ENCODE results near the gene POMGNT1. TPM values are rescaled to one million over a fixed set of nuclear protein-coding genes. Genes with fewer than 3 reads are reported as not detected.
"Not testable (repeated sequence)": the region's sequence is repeated elsewhere in the genome, so short reads cannot be mapped to it uniquely, and the experiment has no call there.

The POMGNT1 gene
- total and polyA plus RNA-seq, 2 of the 8 experiments (the other 6 are each of a cell fraction or from before 2014, with no cell fraction given), result 28.0 to 40.3 TPM

DNA sequence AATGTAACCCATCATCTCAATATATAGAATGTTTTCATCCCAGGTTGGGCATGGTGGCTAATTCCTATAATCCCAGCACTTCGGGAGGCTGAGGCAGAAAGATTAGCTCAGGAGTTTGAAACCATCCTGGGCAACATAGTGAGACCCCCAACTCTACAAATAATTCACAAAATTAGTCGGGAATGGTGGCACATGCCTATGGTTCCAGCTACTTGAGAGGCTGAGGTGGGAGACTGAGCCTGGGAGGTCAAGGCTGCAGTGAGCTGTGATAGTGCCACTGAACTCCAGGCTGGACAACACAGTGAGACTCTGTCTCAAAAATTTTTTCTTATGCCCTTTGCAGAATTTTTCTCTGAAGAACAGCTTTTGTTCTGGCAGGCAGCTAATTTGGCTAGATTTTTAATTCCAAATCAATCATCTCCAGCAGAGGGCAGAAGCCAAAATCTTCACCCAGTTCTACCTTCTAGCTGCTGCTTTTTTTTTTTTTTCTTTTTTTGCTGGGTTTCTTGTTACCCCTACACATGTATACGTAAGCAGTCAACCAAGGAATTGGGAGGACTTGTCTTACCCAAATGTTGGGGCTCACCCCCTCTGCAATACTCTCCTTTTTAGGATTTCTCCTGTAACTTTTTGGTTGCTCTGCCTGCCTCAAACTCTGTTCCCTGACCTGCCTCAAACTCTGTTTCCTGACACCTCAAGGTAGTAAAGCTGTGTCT is 46.6 kb upstream of the POMGNT1 start (continued):
- no peak for TF ChIP-seq NANOG (IDR thresholded peaks at IDR 0.05; ENCODE audit: insufficient read depth, low read depth, low read length, poor library complexity, severe bottlenecking)
- TF ChIP-seq, protein P1, sequence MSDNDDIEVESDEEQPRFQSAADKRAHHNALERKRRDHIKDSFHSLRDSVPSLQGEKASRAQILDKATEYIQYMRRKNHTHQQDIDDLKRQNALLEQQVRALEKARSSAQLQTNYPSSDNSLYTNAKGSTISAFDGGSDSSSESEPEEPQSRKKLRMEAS (IDR thresholded peaks at IDR 0.05), result no peak
- no peak for TF ChIP-seq TAF7 (optimal IDR thresholded peaks at IDR 0.05; ENCODE audit: borderline replicate concordance, low read depth, low read length)

DNA sequence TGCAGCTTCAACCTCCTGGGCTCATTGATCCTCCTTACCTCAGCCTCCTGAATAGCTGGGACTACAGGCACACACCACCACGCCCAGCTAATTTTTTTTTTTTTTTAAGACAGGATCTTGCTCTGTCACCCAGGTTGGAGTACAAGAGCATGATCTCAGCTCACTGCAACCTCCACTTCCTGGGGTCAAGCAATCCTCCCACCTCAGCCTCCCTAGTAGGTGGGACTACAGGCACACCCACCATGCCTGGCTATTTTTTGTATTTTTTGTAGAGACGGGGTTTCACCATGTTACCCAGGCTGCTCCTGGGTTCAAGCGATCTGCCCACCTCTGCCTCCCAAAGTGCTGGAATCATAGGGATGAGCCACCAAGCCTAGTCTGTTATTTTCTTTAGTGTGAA is 45.6 kb upstream of the POMGNT1 start:
- ChIA-PET CTCF (ENCODE audit: partially characterized antibody) (interaction anchor here (2.1 to 4.6 kb wide), 2 partner anchors 20 to 104 kb away, joined by 9 to 55 read pairs; no protein-coding TSS in a partner anchor), POLR2A (ENCODE audit: partially characterized antibody) (interaction anchor here (1.6 kb wide), 1 partner anchor 17 kb away, joined by 6 read pairs; no protein-coding TSS in a partner anchor)
- H3K27me3 ChIP-seq (replicated peaks in 1 of 4; ENCODE audit: control insufficient read depth in 3 of 4, extremely low read depth in 1 of 4, insufficient read depth in 3 of 4, low read length in 3 of 4), result not testable (repeated sequence)

More for the DNA sequence above, 45.6 kb upstream of the POMGNT1 start:
- not testable (repeated sequence) for H4K20me1 ChIP-seq (replicated peaks in 1 of 2; ENCODE audit: control insufficient read depth in 1 of 2, insufficient read depth in 2 of 2, low read length in 2 of 2); H3K23me2 ChIP-seq (ENCODE audit: low read depth, low read length); H3K79me2 ChIP-seq (ENCODE audit: control insufficient read depth in 1 of 2, insufficient read depth in 2 of 2, low read length in 2 of 2); H3K4ac ChIP-seq (replicated peaks; ENCODE audit: insufficient read length, low read depth, low read length); H3K36me3 ChIP-seq (ENCODE audit: control insufficient read depth in 2 of 4, insufficient read depth in 4 of 4, low read length in 3 of 4); H2BK5ac ChIP-seq (ENCODE audit: low read depth, low read length); H3K4me3 ChIP-seq (ENCODE audit: extremely low read depth in 1 of 4, insufficient read depth in 2 of 4, low read depth in 3 of 4, low read length in 4 of 4); DNase-seq (ENCODE audit: low read depth in 1 of 2, low spot score in 2 of 2); H2BK12ac ChIP-seq (ENCODE audit: low read depth, low read length); H3K56ac ChIP-seq (replicated peaks; ENCODE audit: insufficient read length, low read depth, low read length); H3K18ac ChIP-seq (ENCODE audit: extremely low read depth, low read length); H3K9ac ChIP-seq (replicated peaks in 1 of 4; ENCODE audit: extremely low read depth in 1 of 4, low read depth in 3 of 4, low read length in 3 of 4); H3K14ac ChIP-seq (ENCODE audit: insufficient read length); H4K5ac ChIP-seq (ENCODE audit: insufficient read length, low read depth, low read length); H3K9me3 ChIP-seq (ENCODE audit: insufficient read depth in 2 of 2, low read depth in 1 of 2, low read length in 1 of 2); H4K8ac ChIP-seq (ENCODE audit: extremely low read depth, insufficient read depth, low read length); H4K91ac ChIP-seq (replicated peaks; ENCODE audit: insufficient read length, low read length); H3K27ac ChIP-seq (ENCODE audit: low read depth, low read length); H3K23ac ChIP-seq (ENCODE audit: insufficient read length); H2BK20ac ChIP-seq (ENCODE audit: low read length); H2AFZ ChIP-seq (ENCODE audit: low read length); FAIRE-seq; H2BK15ac ChIP-seq (ENCODE audit: low read length); H3K79me1 ChIP-seq (ENCODE audit: low read depth, low read length); H2BK120ac ChIP-seq (replicated peaks; ENCODE audit: low read depth, low read length); H3K4me2 ChIP-seq (ENCODE audit: insufficient read depth in 1 of 2, low read depth in 2 of 2, low read length in 2 of 2); H2AK5ac ChIP-seq (ENCODE audit: low read depth, low read length)
- peaks cover 4 to 11% (median 5%) of the 10 kb centered on the region in 4 experiments; a peak in 5 of 7 replicates for H3K4me1 ChIP-seq (replicated peaks in 1 of 4; ENCODE audit: control insufficient read depth in 3 of 4, insufficient read depth in 4 of 4, low read length in 3 of 4)
- 89% methylated on average over 3 of the region's 3 CpGs; no CpG with 5 or more reads in 1 of the 2 experiments for WGBS, 2 experiments (ENCODE audit: extremely low coverage in 1 of 2, insufficient coverage in 1 of 2, insufficient read length in 1 of 2, insufficient replicate concordance in 2 of 2, low coverage in 1 of 2, low lambda C conversion rate in 2 of 2, missing lambda C conversion rate in 1 of 2)
